H1 (cell line): Measurements from ENCODE around the gene PDCD7. TPM values are rescaled to one million over a fixed set of nuclear protein-coding genes. Genes with fewer than 3 reads are reported as not detected.

Experiments used
- CTCF ChIA-PET: fragments of 300-600 bp; sonication (Branson Sonifier 250); formaldehyde crosslinking; loops from one replicate; lab custom pipeline; 2021; ENCODE audit not compliant: partially characterized antibody; lab: Charles Lee
- POLR2A ChIA-PET: fragments of 300-600 bp; sonication (Branson Sonifier 250); formaldehyde crosslinking; loops from one replicate; lab custom pipeline; 2021; ENCODE audit warnings: inconsistent platforms; ENCODE audit not compliant: partially characterized antibody; lab: Charles Lee
- DNase-seq, 2 experiments: peaks; one replicate each; pipeline versions ENCODE4 v3.0.0 to v3.0.0-alpha.2; 2010 to 2022; ENCODE audit warnings: low spot score in 2 of 2, low read depth in 1 of 2, mixed read lengths in 1 of 2
- FAIRE-seq: peaks from 2 replicates; lab custom pipeline; 2011; peaks lifted over from hg19 to GRCh38; lab: Jason Lieb, UNC
- H2AFZ ChIP-seq: 2 replicates; pipeline ENCODE4 v1.8.1; 2012; ENCODE audit warnings: low read length, inconsistent platforms
- H2AK5ac ChIP-seq: 2 replicates; pipeline ENCODE4 v1.6.1; 2013; ENCODE audit warnings: low read depth, low read length
- H2BK120ac ChIP-seq: replicated peaks from 2 replicates; pipeline ENCODE3; 2013; ENCODE audit warnings: low read depth, low read length, inconsistent platforms
- H2BK12ac ChIP-seq: 2 replicates; pipeline ENCODE4 v1.6.1; 2013; ENCODE audit warnings: low read depth, low read length
- H2BK15ac ChIP-seq: 2 replicates; pipeline ENCODE4 v1.6.1; 2013; ENCODE audit warnings: low read length
- H2BK20ac ChIP-seq: 2 replicates; pipeline ENCODE4 v1.6.1; 2013; ENCODE audit warnings: low read length
- H2BK5ac ChIP-seq: 2 replicates; pipeline ENCODE4 v1.6.1; 2013; ENCODE audit warnings: low read depth, low read length
- H3K14ac ChIP-seq: 2 replicates; pipeline ENCODE4 v1.6.1; 2013; ENCODE audit warnings: inconsistent platforms; ENCODE audit not compliant: insufficient read length
- H3K18ac ChIP-seq: 2 replicates; pipeline ENCODE4 v1.6.1; 2013; ENCODE audit warnings: low read length; ENCODE audit errors: extremely low read depth
- H3K23ac ChIP-seq: 2 replicates; pipeline ENCODE4 v1.6.1; 2013; ENCODE audit warnings: inconsistent platforms; ENCODE audit not compliant: insufficient read length
- H3K23me2 ChIP-seq: 2 replicates; pipeline ENCODE4 v1.6.1; 2013; ENCODE audit warnings: low read depth, low read length
- H3K27ac ChIP-seq: 2 replicates; pipeline ENCODE4 v1.6.1; 2011; ENCODE audit warnings: low read depth, low read length, inconsistent platforms
- H3K27me3 ChIP-seq, 4 experiments: replicated peaks in 1 of 4; 1 replicate in 1 of 4; 2 replicates in 3 of 4; pipeline versions ENCODE4 v1.6.1 to v1.8.1; 2011 to 2013; ENCODE audit warnings: low read length in 3 of 4, mild to moderate bottlenecking in 3 of 4, inconsistent platforms in 2 of 4, mixed read lengths in 2 of 4, moderate library complexity in 1 of 4; ENCODE audit not compliant: control insufficient read depth in 3 of 4, insufficient read depth in 3 of 4; ENCODE audit errors: extremely low read depth in 1 of 4
- H3K36me3 ChIP-seq, 4 experiments: 2 replicates each; pipeline versions ENCODE4 v1.6.1 to v1.8.1; 2011 to 2013; ENCODE audit warnings: mild to moderate bottlenecking in 4 of 4, low read length in 3 of 4, moderate library complexity in 2 of 4, control low read depth in 1 of 4, inconsistent platforms in 1 of 4; ENCODE audit not compliant: insufficient read depth in 4 of 4, control insufficient read depth in 2 of 4
- H3K4ac ChIP-seq: replicated peaks from 2 replicates; pipeline ENCODE3; 2013; ENCODE audit warnings: low read length, low read depth, mixed read lengths, inconsistent platforms; ENCODE audit not compliant: insufficient read length
- H3K4me1 ChIP-seq, 4 experiments: replicated peaks in 1 of 4; 1 replicate in 1 of 4; 2 replicates in 3 of 4; pipeline versions ENCODE4 v1.6.1 to v1.8.1; 2011 to 2013; ENCODE audit warnings: low read length in 3 of 4, inconsistent platforms in 2 of 4, mixed read lengths in 1 of 4; ENCODE audit not compliant: insufficient read depth in 4 of 4, control insufficient read depth in 3 of 4
- H3K4me2 ChIP-seq, 2 experiments: 2 replicates each; pipeline versions ENCODE4 v1.6.1 to v1.8.1; 2011 to 2013; ENCODE audit warnings: low read depth in 2 of 2, low read length in 2 of 2, control low read depth in 1 of 2, inconsistent platforms in 1 of 2, mild to moderate bottlenecking in 1 of 2; ENCODE audit not compliant: insufficient read depth in 1 of 2
- H3K4me3 ChIP-seq, 4 experiments: fragments of 200-600, 300-600 bp in 1 of 4; sonication (generic), shearing (Covaris generic), sonication (Bioruptor Twin) in 1 of 4; 2 replicates each; pipeline versions ENCODE4 v1.5.1 to v1.8.1; 2011 to 2016; ENCODE audit warnings: low read length in 4 of 4, low read depth in 3 of 4, control low read depth in 2 of 4, inconsistent platforms in 2 of 4, mild to moderate bottlenecking in 2 of 4, mixed read lengths in 1 of 4, moderate library complexity in 1 of 4; ENCODE audit not compliant: insufficient read depth in 2 of 4; ENCODE audit errors: extremely low read depth in 1 of 4
- H3K56ac ChIP-seq: replicated peaks from 2 replicates; pipeline ENCODE3; 2013; ENCODE audit warnings: low read depth, mild to moderate bottlenecking, mixed read lengths, low read length, inconsistent platforms; ENCODE audit not compliant: insufficient read length
- H3K79me1 ChIP-seq: 2 replicates; pipeline ENCODE4 v1.6.1; 2013; ENCODE audit warnings: low read depth, low read length, control low read depth
- H3K79me2 ChIP-seq, 2 experiments: 2 replicates each; pipeline versions ENCODE4 v1.6.1 to v1.8.1; 2012 to 2013; ENCODE audit warnings: low read length in 2 of 2, mild to moderate bottlenecking in 2 of 2, inconsistent platforms in 1 of 2; ENCODE audit not compliant: insufficient read depth in 2 of 2, control insufficient read depth in 1 of 2
- H3K9ac ChIP-seq, 4 experiments: replicated peaks in 1 of 4; 1 replicate in 1 of 4; 2 replicates in 3 of 4; pipeline versions ENCODE4 v1.6.1 to v1.8.1; 2011 to 2013; ENCODE audit warnings: low read depth in 3 of 4, low read length in 3 of 4, control low read depth in 2 of 4, mild to moderate bottlenecking in 2 of 4, moderate library complexity in 2 of 4, inconsistent platforms in 1 of 4; ENCODE audit errors: extremely low read depth in 1 of 4
- H3K9me3 ChIP-seq, 2 experiments: 2 replicates each; pipeline versions ENCODE4 v1.6.1 to v1.8.1; 2012 to 2013; ENCODE audit warnings: mild to moderate bottlenecking in 2 of 2, moderate library complexity in 2 of 2, control low read depth in 1 of 2, inconsistent platforms in 1 of 2, low read depth in 1 of 2, low read length in 1 of 2, mixed read lengths in 1 of 2; ENCODE audit not compliant: insufficient read depth in 2 of 2
- H4K20me1 ChIP-seq, 2 experiments: replicated peaks in 1 of 2; 2 replicates each; pipeline versions ENCODE3 to v1.8.1; 2011 to 2013; ENCODE audit warnings: inconsistent platforms in 2 of 2, low read length in 2 of 2, mild to moderate bottlenecking in 1 of 2; ENCODE audit not compliant: insufficient read depth in 2 of 2, control insufficient read depth in 1 of 2
- H4K5ac ChIP-seq: 2 replicates; pipeline ENCODE4 v1.6.1; 2013; ENCODE audit warnings: low read length, low read depth, mixed read lengths, inconsistent platforms; ENCODE audit not compliant: insufficient read length
- H4K8ac ChIP-seq: 2 replicates; pipeline ENCODE4 v1.8.0; 2013; ENCODE audit warnings: mild to moderate bottlenecking, moderate library complexity, low read length, inconsistent platforms; ENCODE audit not compliant: insufficient read depth; ENCODE audit errors: extremely low read depth
- H4K91ac ChIP-seq: replicated peaks from 2 replicates; pipeline ENCODE3; 2013; ENCODE audit warnings: low read length, mixed read lengths, inconsistent platforms; ENCODE audit not compliant: insufficient read length
- EGR1 ChIP-seq: IDR thresholded peaks from 2 replicates; pipeline ENCODE4 v1.6.1; 2011; ENCODE audit warnings: low read depth, low read length, borderline replicate concordance
- HDAC2 ChIP-seq, 2 experiments: fragments of 300-600 bp in 1 of 2; sonication (generic) in 1 of 2; IDR thresholded peaks; 2 replicates each; pipeline ENCODE4 v1.6.1; 2011 to 2012; ENCODE audit warnings: low read depth in 2 of 2, low read length in 2 of 2, mild to moderate bottlenecking in 2 of 2, moderate library complexity in 2 of 2, borderline replicate concordance in 1 of 2, inconsistent platforms in 1 of 2
- HDAC6 ChIP-seq: IDR thresholded peaks from one replicate; pipeline ENCODE4 v1.7.1; 2012; ENCODE audit warnings: low read depth, mild to moderate bottlenecking, inconsistent platforms, low read length, moderate library complexity
- KDM1A ChIP-seq: fragments of 200-600, 300-600 bp; sonication (generic); IDR thresholded peaks from 2 replicates; pipeline ENCODE4 v1.7.1; 2016; ENCODE audit warnings: mild to moderate bottlenecking, low read length, borderline replicate concordance
- NRF1 ChIP-seq: IDR thresholded peaks from 2 replicates; pipeline ENCODE4 v1.6.1; 2011; ENCODE audit warnings: mild to moderate bottlenecking, low read depth, low read length, improper control_type of control experiment
- RAD21 ChIP-seq, 2 experiments: IDR thresholded peaks in 1 of 2; conservative IDR thresholded peaks in 1 of 2; 2 replicates each; pipeline ENCODE4 v1.6.1; 2011; ENCODE audit warnings: low read depth in 2 of 2, low read length in 2 of 2, improper control_type of control experiment in 1 of 2, inconsistent platforms in 1 of 2, mild to moderate bottlenecking in 1 of 2, moderate library complexity in 1 of 2
- RNF2 ChIP-seq: fragments of 200-900, 300-1000 bp; sonication (generic); IDR thresholded peaks from 2 replicates; pipeline ENCODE4 v1.7.1; 2016; ENCODE audit warnings: borderline replicate concordance, low read depth, mild to moderate bottlenecking, antibody characterized with exemption, low read length; ENCODE audit not compliant: poor library complexity, severe bottlenecking; ENCODE audit errors: missing control alignments
- SAP30 ChIP-seq: fragments of 300-600 bp; sonication (generic); IDR thresholded peaks from 2 replicates; pipeline ENCODE4 v1.7.1; 2012; ENCODE audit warnings: low read length, moderate library complexity, mild to moderate bottlenecking, inconsistent platforms; ENCODE audit not compliant: insufficient read depth, insufficient replicate concordance
- SIRT6 ChIP-seq: IDR thresholded peaks from one replicate; pipeline ENCODE4 v1.7.1; 2012; ENCODE audit warnings: low read length, inconsistent platforms
- SIX5 ChIP-seq: IDR thresholded peaks from 2 replicates; pipeline ENCODE4 v1.6.1; 2011; ENCODE audit warnings: mild to moderate bottlenecking, low read depth, low read length
- TAF7 ChIP-seq: optimal IDR thresholded peaks from 2 replicates; pipeline ENCODE3; 2011; ENCODE audit warnings: low read depth, mild to moderate bottlenecking, inconsistent platforms, low read length, moderate library complexity, borderline replicate concordance
- TBP ChIP-seq: IDR thresholded peaks from 2 replicates; pipeline ENCODE4 v1.6.1; 2011; ENCODE audit warnings: low read depth, low read length, improper control_type of control experiment
- WGBS, 2 experiments: shearing (Covaris generic) in 1 of 2; methylation state at CpG; one replicate each; pipeline versions ENCODE4 v1.1.6 to v1.1.7; 2013 to 2015; ENCODE audit warnings: low lambda C conversion rate in 2 of 2, mixed read lengths in 2 of 2, inconsistent platforms in 1 of 2, low coverage in 1 of 2, missing lambda C conversion rate in 1 of 2; ENCODE audit not compliant: insufficient replicate concordance in 2 of 2, insufficient coverage in 1 of 2, insufficient read length in 1 of 2; ENCODE audit errors: extremely low coverage in 1 of 2, missing lambda C conversion rate in 1 of 2; 5-methylcytosine and 5-hydroxymethylcytosine counted together
- polyA plus RNA-seq, 7 experiments: library from polyadenylated mRNA; depleted of rRNA in 3 of 7; stranded (reverse) in 5 of 7; unstranded in 2 of 7; fragments of >200 nt in 5 of 7; fragments of 200-250 nt in 2 of 7; gene quantifications; 1 replicate in 5 of 7; 2 replicates in 1 of 7; 4 replicates in 1 of 7; pipeline versions ENCODE4 v1.2.1 to v1.2.3, GENCODE V29; 2011 to 2013; ENCODE audit warnings: missing spikeins in 2 of 7, mixed read lengths in 2 of 7
- total RNA-seq: library from RNA; stranded (reverse); fragmentation: NEBNext Ultra II Directional; extraction: Animal tissue kit (Norgen Biotek cat#: 25700); gene quantifications from 2 replicates; pipeline ENCODE4 v1.2.1, GENCODE V29; 2021
- TF ChIP-seq, protein P1 (sequence below): IDR thresholded peaks from 2 replicates; pipeline ENCODE4 v1.6.1; 2012; ENCODE audit warnings: inconsistent platforms

The PDCD7 gene
- total and polyA plus RNA-seq, 2 of the 8 experiments (the other 6 are each of a cell fraction or from before 2014, with no cell fraction given), result 11.5 to 25.6 TPM

DNA sequence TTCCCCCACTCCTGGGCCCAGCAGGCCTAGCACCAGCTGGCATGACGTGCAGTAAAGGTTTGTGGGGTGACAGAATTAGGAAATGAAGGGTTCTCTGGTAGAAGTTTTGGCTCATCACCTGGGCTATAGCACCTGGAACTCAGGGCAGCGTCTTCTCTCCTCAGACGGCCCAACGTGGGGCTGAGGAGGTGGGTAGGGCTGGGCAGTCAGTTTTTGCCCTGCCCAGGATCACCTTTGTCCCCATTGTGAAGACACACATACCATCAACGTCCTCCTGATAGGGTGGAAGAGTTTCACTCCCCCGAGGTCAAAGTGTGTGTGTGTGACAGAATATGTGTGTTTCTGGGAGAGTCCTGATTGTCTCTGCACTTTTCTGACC is 45.0 kb downstream of the PDCD7 start:
- Histone ChIP-seq H3K4ac (no peak overlapping the region), H2BK20ac (no peak overlapping the region), H3K36me3 (no peaks in the 10 kb centered on the region), H2AK5ac (no peak overlapping the region; the same call in 1 of the 2 replicates), H3K23ac (no peak overlapping the region), H3K23me2 (no peaks in the 10 kb centered on the region), H3K18ac (no peak overlapping the region), H3K14ac (no peak overlapping the region), H3K4me3 (no peak overlapping the region), H3K4me1 (peaks cover 4 to 18% (median 11%) of the 10 kb centered on the region in 4 experiments), H2BK12ac (no peak overlapping the region), H3K79me2 (no peaks in the 10 kb centered on the region), H3K56ac (no peak overlapping the region), H2AFZ (no peak overlapping the region), H4K20me1 (no peaks in the 10 kb centered on the region), H3K79me1 (no peaks in the 10 kb centered on the region), H3K9me3 (no peaks in the 10 kb centered on the region), H3K4me2 (no peak overlapping the region), H4K5ac (no peak overlapping the region), H3K9ac (no peak overlapping the region), H3K27ac (no peak overlapping the region), H3K27me3 (no peaks in the 10 kb centered on the region; a peak in 1 of 7 replicates), H4K91ac (no peak overlapping the region), H2BK5ac (no peak overlapping the region), H2BK120ac (no peak overlapping the region), H2BK15ac (no peak overlapping the region), H4K8ac (no peak overlapping the region; the same call in 1 of the 2 replicates)
- FAIRE-seq (no peak), DNase-seq (no peak)
- ChIA-PET CTCF (interaction anchor here (0.9 to 32.9 kb wide), 6 partner anchors 7 to 34 kb away, joined by 4 to 1213 read pairs (median 26); partner anchors contain the start of genes KBTBD13, RASL12, SLC51B and UBAP1L), POLR2A (interaction anchor here (0.8 to 14.5 kb wide), 6 partner anchors 11 to 216 kb away, joined by 3 to 93 read pairs (median 4); partner anchors contain the start of genes RASL12 and RNU5B-1)
- 88% methylated on average over 6 of the region's 6 CpGs; no CpG with 5 or more reads in 1 of the 2 experiments for WGBS, 2 experiments
- TF ChIP-seq RAD21 (IDR thresholded peaks at IDR 0.05 in 1 of 2, conservative IDR thresholded peaks at IDR 0.05 in 1 of 2; ENCODE audit: low read depth in 2 of 2, low read length in 2 of 2), result no peak
- TF ChIP-seq TBP, result no peak
- TF ChIP-seq, protein P1, sequence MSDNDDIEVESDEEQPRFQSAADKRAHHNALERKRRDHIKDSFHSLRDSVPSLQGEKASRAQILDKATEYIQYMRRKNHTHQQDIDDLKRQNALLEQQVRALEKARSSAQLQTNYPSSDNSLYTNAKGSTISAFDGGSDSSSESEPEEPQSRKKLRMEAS, result no peak
- TF ChIP-seq SIX5, result no peak
- no peak for TF ChIP-seq SAP30
- no peak for TF ChIP-seq HDAC6
- no peak for TF ChIP-seq TAF7
- TF ChIP-seq EGR1, result no peak
- TF ChIP-seq HDAC2 (IDR thresholded peaks at IDR 0.05; ENCODE audit: borderline replicate concordance in 1 of 2, low read depth in 2 of 2, low read length in 2 of 2), result no peak
- no peak for TF ChIP-seq KDM1A
- TF ChIP-seq SIRT6, result no peak
- no peak for TF ChIP-seq NRF1
- no peak for TF ChIP-seq RNF2
